ENCODE results near the gene APOBEC2. TPM values are rescaled to one million over a fixed set of nuclear protein-coding genes. Genes with fewer than 3 reads are reported as not detected.

APOBEC2 gene
- total and polyA plus RNA-seq, 9 of the 15 experiments (the other 6 are each of a cell fraction or from before 2014, with no cell fraction given), result 0.25 to 1.6 TPM; not detected in 7

DNA sequence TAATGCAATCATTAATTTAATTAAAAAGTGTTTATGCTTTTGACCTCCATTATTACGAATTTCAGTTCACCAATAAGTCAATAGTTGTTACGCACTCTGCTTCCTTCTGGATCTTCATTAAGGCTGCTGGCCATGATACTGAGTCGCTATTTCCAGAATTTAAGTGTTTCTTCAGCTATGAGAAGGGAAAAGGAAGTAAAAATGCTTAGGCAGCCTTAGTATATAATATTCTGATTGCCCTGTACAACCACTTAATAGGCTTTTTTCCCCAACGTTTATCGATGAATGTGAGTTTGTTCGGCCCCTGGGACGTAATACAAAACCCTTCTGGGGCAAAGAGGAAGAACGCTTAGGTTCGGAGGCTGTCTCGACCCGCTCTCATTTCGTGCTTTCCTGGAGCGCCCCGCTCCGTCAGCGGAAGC is 18.5 kb downstream of the APOBEC2 start (continued):
- TF ChIP-seq ZNF324 (CRISPR knock-in tag; IDR thresholded peaks at IDR 0.05) (no peak), KAT8 (IDR thresholded peaks at IDR 0.05; ENCODE audit: low read depth) (no peak), DIDO1 (tag; IDR thresholded peaks at IDR 0.05; ENCODE audit: low read depth) (no peak), SMARCE1 (IDR thresholded peaks at IDR 0.05) (0 out of 2 replicates have a peak, but pooled peaks have one; percentile 49), DNMT1 (IDR thresholded peaks at IDR 0.05) (no peak), RHOXF2B (CRISPR knock-in tag; conservative IDR thresholded peaks at IDR 0.05) (no peak), MTA1 (IDR thresholded peaks at IDR 0.05; ENCODE audit: borderline replicate concordance) (no peak), GABPA (tag; conservative IDR thresholded peaks at IDR 0.05; ENCODE audit: low read depth) (no peak), PRPF4 (IDR thresholded peaks at IDR 0.05; ENCODE audit: insufficient read depth, low read depth, low read length, poor library complexity, severe bottlenecking) (no peak), RBBP5 (IDR thresholded peaks at IDR 0.05; ENCODE audit: borderline replicate concordance, insufficient read depth, low read length, poor library complexity, severe bottlenecking) (peak; percentile 36), TAF1 (IDR thresholded peaks at IDR 0.05; ENCODE audit: control insufficient read depth, extremely low read depth, insufficient read depth, low read length, severe bottlenecking) (peak; percentile 83), U2AF1 (optimal IDR thresholded peaks at IDR 0.05; ENCODE audit: low read depth, low read length) (no peak), NR2C1 (IDR thresholded peaks at IDR 0.05) (0 out of 2 replicates have a peak, but pooled peaks have one; percentile 29), NR2C1 (tag; IDR thresholded peaks at IDR 0.05) (no peak), MXI1 (IDR thresholded peaks at IDR 0.05; ENCODE audit: low read depth, low read length) (0 out of 2 replicates have a peak, but pooled peaks have one; percentile 34), MYC (IDR thresholded peaks at IDR 0.05; ENCODE audit: low read depth, low read length) (no peak; the same call in 1 of the 2 replicates), MYC (CRISPR knock-in tag; IDR thresholded peaks at IDR 0.05; ENCODE audit: borderline replicate concordance, low read depth) (no peak), ZNF175 (CRISPR knock-in tag; IDR thresholded peaks at IDR 0.05; ENCODE audit: low read depth) (no peak), HNRNPH1 (optimal IDR thresholded peaks at IDR 0.05; ENCODE audit: low read depth, low read length) (no peak), NCOA4 (IDR thresholded peaks at IDR 0.05; ENCODE audit: partially characterized antibody) (no peak)
- TF ChIP-seq, protein P1, sequence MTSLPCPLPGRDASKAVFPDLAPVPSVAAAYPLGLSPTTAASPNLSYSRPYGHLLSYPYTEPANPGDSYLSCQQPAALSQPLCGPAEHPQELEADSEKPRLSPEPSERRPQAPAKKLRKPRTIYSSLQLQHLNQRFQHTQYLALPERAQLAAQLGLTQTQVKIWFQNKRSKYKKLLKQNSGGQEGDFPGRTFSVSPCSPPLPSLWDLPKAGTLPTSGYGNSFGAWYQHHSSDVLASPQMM (CRISPR knock-in tag; IDR thresholded peaks at IDR 0.05), result no peak
- TF ChIP-seq, protein P2, sequence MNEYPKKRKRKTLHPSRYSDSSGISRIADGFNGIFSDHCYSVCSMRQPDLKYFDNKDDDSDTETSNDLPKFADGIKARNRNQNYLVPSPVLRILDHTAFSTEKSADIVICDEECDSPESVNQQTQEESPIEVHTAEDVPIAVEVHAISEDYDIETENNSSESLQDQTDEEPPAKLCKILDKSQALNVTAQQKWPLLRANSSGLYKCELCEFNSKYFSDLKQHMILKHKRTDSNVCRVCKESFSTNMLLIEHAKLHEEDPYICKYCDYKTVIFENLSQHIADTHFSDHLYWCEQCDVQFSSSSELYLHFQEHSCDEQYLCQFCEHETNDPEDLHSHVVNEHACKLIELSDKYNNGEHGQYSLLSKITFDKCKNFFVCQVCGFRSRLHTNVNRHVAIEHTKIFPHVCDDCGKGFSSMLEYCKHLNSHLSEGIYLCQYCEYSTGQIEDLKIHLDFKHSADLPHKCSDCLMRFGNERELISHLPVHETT (CRISPR knock-in tag; conservative IDR thresholded peaks at IDR 0.05 in 1 of 2, IDR thresholded peaks at IDR 0.05 in 1 of 2), result no peak
- TF ChIP-seq, protein P3, sequence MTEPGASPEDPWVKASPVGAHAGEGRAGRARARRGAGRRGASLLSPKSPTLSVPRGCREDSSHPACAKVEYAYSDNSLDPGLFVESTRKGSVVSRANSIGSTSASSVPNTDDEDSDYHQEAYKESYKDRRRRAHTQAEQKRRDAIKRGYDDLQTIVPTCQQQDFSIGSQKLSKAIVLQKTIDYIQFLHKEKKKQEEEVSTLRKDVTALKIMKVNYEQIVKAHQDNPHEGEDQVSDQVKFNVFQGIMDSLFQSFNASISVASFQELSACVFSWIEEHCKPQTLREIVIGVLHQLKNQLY (CRISPR knock-in tag; conservative IDR thresholded peaks at IDR 0.05), result 0 out of 4 replicates have a peak, but pooled peaks of 1 of the 2 experiments have one; percentile 1

Data from K562 (cell line).